Amygdala (tissue), 56 donors: Measurements from ENCODE around the gene AEN.
A peak's percentile ranks its signal among the peaks of the same experiment; 100 is the strongest.

ENCODE experiments used
- DNase-seq, 56 donors: peaks; one replicate each; lab custom pipeline; 2025; lab: John Stamatoyannopoulos, UW

The AEN gene

DNA sequence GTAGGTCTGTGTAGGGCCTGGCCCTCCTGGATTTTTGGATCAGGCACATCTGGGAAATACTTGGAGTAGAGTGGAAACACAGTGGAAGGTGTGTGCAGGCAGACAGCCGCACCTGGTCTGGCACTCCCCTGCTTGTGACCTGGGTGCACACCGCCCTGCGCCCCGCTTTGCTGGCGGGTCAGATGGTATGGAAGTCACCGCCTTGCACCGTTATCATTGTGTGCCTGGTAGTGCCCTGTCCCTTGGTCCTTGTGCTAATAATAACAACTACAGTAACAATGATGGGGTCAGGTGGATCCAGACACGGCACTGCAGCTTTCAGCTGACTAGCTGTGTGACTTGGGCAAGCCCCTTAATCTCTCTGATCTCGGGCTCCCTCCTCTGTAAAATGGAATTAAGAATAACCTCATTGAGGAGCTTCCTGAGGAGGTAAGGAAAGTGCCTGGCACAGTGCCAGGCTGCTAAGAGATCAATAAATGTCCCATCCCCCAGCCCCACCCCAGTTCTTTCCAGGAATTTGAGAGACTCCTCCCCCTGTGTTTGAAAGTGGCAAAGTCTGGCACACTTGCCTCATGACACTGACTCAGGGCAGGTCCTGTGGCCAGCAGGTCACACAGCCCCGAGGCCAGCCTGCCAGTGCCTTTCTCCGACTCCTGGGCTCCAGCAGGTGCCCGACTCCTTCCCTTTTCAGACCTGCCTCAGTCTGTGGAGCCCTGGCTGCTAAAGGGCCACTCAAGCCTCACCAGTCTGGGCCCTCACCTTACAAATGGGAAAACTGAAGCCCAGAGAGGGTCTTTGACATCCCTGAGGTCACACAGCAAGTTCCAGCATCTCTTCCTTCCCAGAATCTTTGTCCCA is 27.4 kb downstream of the AEN start:
- DNase-seq: peak in 5 of 56 donors; percentile 24 to 71 (median 42)

GRCh38 chr15:88649286-88649733 is 28.2 kb downstream of the AEN start:
- peak in 53 of 56 donors; percentile 24 to 91 (median 73) for DNase-seq

DNA sequence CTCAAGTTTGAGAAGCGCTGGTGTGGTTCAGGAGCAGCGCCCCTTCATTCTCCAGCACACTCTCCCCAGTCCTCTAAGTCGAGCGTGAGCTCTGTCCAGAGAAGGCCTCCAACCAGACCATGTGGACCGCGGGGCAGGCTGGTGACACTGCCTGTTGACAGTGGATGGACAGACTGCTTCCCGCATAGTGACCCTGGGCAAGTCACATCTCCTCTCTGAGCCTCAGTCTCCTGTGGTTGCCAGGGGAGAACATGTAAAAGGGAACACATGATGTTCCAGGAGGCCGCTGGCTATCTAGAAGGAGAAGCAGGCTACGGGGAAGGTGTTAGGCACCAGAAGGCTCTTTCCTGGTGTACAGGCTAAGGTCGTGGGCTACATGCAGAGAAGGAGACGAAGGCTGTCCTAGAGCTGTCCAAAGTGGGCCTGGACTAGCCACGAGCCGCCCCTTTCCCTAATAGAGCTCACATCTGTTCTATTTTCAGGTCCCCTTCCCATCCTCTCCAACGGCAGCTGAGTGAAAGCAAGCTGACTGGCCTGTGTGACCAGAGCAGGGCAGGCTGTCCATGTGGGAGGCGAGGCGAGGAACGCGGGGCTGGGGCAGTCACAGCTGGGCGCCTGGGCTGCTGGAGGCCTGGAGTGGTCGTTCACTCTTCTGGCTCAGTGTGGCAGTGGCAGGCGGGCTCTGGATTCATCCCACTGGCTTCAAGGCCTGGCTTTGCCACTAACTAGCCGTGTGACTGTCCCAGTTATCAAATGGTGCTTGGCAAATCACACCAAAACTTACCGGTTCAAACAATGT is 28.8 kb downstream of the AEN start:
- peak in 3 of 56 donors; percentile 16 to 22 (median 21) for DNase-seq

DNA sequence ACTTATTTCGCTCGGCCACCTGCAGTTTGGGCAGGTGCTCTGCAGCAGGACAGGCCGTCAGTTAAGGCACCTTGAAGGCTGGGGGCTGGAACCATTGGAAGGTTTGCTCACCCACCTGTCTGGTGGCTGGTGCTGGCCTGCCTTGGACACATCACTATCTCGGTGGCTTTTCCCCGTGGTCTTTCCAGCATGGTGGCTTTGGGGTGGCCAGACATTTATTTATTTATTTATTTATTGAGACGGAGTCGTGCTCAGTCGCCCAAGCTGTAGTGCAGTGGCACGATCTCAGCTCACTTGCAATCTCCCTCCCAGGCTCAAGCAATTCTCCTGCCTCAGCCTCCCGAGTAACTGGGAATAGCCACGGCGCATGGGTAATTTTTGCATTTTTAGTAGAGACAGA is 29.4 kb downstream of the AEN start:
- DNase-seq: no peak

GRCh38 chr15:88651136-88651732 is 30.1 kb downstream of the AEN start:
- no peak for DNase-seq

DNA sequence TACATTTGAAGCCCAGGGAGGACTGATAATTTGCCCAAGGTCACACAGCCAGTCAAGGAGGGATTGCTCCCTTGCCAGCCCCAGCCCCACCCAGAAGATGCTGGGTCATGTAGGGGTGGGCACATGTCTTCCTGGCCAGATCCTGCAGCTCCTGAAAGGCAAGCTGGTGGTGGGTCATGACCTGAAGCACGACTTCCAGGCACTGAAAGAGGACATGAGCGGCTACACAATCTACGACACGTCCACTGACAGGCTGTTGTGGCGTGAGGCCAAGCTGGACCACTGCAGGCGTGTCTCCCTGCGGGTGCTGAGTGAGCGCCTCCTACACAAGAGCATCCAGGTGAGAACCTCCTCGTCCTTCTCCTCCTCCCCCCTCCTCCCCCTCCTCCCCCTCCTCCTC is 30.8 kb downstream of the AEN start:
- DNase-seq: no peak

DNA sequence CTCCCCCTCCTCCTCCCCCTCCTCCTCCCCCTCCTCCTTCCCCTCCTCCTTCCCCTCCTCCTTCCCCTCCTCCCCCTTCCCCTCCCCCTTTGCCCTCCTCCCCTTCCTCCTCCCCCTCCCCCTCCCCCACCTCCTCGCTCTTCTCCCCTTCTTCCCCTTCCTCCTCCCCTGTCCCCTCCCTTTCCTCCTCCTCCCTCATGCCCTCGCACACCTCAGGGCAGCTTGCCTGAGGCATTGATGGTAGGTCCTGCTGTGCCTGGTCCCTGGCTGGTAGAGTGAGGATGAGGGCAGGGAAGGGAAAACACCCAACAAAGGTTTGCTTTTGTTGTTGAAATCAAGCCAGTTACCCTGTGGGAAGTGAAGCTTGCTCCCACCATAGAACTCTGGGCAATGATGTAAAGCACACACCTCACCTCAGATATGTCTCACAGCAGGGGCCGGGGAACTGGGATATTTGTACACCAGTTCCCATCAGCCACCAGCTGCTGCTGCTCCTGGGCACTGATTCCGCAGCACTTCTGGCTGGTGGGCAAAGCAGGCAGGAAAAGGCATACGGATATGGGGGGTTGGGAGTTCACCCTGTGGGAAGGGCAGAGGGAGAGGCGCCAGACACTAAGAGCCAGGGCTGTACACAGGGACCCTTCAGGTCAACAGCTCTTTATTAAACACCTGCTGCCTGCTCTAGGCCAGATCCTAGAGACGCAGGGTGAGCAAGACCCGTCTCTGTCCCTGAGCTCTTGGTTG is 31.5 kb downstream of the AEN start:
- no peak for DNase-seq

- DNase-seq: no peak
These were observed 32.3 kb downstream of the AEN start for GRCh38 chr15:88653200-88654064.

GRCh38 chr15:88654430-88655102 is 33.4 kb downstream of the AEN start:
- DNase-seq: no peak

- no peak for DNase-seq
These were observed 34.0 kb downstream of the AEN start for GRCh38 chr15:88655103-88655553.

- DNase-seq: no peak
These were observed 34.8 kb downstream of the AEN start for GRCh38 chr15:88655800-88656488.

- DNase-seq: no peak
These were observed 35.7 kb downstream of the AEN start for GRCh38 chr15:88656760-88657221.

DNA sequence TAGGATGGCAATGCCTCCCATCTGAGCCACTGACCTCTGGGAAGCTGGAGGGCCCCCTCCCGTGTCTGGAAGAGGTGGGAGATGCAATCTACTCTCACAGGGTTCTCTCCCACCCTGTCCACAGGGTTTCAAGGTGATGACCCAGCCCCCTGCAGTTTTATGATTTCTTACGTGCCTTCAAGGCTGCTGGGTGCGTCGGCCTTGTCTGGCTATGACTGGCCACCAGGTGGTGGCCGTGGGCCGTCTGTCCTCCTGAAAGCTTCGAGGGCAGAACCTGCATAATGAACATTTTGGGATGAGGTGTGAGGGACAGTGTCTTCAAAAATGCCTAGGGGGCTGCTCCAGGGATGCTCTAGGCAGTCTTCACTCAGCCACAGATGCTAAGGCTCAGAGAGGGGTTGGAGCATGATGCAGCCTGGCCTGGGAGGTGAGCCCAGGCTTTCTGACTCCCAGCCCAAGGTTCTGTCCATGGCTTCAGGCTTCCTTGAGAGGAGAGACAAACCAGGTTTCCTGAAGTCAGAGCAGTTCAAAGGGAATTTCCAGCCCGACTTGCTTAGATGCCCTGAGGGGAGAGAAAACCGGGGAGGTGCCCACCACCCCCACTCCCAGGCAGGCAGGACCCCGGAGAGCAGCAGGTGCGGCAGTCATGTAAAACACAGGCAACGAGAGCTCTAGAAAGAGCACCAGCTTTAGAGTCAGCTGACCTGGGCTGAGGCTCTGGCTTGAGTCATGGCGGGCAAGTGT is 36.4 kb downstream of the AEN start:
- DNase-seq: peak in 15 of 56 donors; percentile 22 to 63 (median 40)

- DNase-seq: no peak
These were observed 37.2 kb downstream of the AEN start for GRCh38 chr15:88658070-88658965.

- DNase-seq: peak in 16 of 56 donors; percentile 15 to 57 (median 35)
These were observed 38.1 kb downstream of the AEN start for GRCh38 chr15:88658972-88659931.
